HG03354 (cell line): Measurements from ENCODE around the gene TIAM2.

ENCODE experiments used
- ATAC-seq: cut with Tn5 transposase; IDR thresholded peaks from one replicate; pipeline ENCODE4 v1.9.1; 2021; ENCODE audit warnings: mild to moderate bottlenecking; ENCODE audit not compliant: unreplicated experiment, poor library complexity, severe bottlenecking

Gene TIAM2

DNA sequence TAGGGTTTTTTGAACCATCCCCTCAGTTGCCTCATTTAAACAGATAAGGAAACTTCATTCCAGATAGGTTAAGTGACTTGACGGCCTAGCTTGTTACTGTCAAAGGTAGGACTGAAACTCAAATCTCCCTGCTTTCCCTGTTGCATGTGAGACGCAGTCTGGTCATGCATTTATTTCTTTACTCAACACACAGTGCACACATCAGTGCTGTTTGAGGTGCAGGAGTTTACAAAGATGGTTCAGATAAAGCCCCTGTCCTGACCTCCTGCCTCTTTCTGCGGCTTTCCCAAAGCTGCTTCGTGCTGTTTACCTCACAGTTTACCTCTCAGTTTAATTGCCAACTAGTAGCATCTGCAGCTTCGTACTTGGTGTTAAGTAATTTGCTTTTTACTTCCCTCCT, 26.6 kb downstream of the TIAM2 start:
- no peak for ATAC-seq

DNA sequence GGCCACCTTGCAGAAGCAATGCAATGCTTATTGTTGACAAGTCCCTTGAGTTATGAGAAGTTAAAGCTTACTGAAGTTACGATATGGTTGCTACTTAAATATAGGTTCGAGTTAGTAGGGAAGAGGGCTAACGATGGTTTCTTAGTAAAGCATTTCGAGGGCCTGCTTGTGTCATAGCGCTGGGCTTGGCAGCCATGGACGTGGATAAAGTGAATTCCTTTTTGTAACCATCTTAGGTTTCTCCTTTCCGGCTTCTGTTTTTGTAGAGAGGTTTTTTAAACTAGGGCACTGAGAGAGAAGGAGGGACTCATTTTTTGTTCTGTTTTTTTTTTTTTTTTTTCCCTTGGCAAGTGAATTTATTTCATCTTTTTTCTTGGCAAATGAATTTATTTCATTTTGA, 27.6 kb downstream of the TIAM2 start:
- no peak for ATAC-seq

- ATAC-seq = no peak
These were observed 28.6 kb downstream of the TIAM2 start for GRCh38 chr6:155023717-155024116.

GRCh38 chr6:155024391-155025027, 29.4 kb downstream of the TIAM2 start:
- no peak for ATAC-seq

GRCh38 chr6:155026022-155026705, 31.0 kb downstream of the TIAM2 start:
- ATAC-seq = no peak

- no peak for ATAC-seq
These were observed 31.6 kb downstream of the TIAM2 start for GRCh38 chr6:155026706-155027045.

DNA sequence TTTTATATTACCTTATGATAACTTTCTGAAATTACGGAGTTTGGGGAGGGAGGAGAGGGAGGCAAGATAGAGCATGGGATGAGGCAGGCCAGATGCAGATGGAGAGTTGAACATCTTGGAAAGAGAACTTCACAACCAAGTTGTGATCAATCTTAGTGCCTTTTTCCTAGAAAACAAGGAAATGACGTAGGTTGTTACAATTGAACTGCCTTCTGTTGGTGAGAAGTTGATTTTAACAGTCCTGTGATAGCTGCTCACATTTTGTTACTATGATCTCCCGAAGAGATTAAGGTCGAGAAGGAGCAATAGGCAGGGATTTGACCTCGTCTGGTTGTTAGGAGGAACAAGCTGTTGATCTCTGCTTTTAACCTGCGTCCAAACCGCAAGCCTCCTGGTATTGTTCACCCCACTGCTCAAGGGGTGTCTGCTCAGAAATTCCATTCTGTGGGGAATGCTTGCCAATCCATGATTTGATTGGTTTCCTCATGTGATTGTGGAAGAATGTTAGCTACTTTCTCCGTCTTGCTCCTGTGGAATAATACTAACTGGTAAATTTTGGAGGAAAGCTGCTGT, 35.1 kb downstream of the TIAM2 start:
- ATAC-seq = no peak

GRCh38 chr6:155031091-155031490, 36.0 kb downstream of the TIAM2 start:
- no peak for ATAC-seq

DNA sequence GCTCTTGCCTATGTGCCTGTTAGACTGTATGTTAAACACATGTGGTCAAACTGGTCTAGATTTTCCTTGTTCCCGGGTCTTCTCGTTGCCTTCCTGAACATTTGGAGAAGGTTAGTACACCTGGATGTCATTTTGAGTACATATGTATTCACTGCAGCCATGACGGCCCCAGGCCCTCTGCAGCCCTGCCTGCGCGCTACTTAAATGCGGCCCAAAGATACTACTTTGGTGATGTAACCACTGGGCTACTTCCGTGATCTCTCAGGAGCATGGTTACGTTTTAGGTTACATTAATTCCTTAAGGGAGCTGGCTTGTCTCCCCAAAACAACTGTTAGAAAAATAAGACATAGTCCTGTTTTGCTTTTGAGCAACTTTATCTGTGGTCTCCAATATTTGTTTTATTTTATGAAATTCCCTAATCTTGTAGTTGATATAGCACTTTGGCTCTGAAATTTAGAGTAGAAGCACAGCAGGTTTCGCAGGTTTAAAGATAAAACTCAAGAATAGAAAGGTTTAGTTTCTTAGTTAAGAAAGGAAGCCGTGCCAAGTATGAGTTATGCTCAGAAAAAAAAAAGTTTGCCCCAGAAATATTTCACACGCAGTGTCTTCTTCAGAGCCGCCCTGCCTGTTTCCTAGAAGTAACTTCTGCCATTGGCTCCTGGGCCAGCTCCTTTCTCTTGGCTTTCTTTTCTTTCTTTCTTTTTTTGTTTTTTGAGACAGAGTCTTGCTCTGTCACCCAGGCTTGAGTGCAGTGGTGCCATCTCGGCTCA, 38.1 kb downstream of the TIAM2 start:
- no peak for ATAC-seq

- ATAC-seq = no peak
These were observed 41.8 kb downstream of the TIAM2 start for GRCh38 chr6:155036907-155037306.

- no peak for ATAC-seq
These were observed 43.0 kb downstream of the TIAM2 start for GRCh38 chr6:155038104-155038503.

- no peak for ATAC-seq
These were observed 43.4 kb downstream of the TIAM2 start for GRCh38 chr6:155038527-155038926.

GRCh38 chr6:155039618-155040017, 44.5 kb downstream of the TIAM2 start:
- ATAC-seq = no peak

DNA sequence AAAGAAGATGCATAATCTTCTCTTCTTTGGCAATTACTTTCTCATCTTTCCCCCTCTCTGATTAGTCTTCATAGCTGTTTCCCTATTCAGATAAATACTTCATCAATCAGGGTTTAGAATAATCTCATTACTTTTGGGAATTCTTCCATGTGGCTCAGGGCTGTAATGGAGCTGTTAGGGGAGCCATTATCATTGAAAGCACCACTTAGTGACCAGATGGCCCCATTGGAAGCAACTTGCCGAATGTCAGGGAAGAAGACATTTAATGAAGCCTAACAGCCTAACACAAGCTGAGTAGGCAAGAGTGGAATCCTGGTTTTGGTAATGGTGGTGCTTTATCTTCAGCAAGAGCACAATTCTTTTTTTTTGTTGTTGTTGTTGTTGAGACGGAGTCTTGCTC, 45.0 kb downstream of the TIAM2 start:
- ATAC-seq = no peak

DNA sequence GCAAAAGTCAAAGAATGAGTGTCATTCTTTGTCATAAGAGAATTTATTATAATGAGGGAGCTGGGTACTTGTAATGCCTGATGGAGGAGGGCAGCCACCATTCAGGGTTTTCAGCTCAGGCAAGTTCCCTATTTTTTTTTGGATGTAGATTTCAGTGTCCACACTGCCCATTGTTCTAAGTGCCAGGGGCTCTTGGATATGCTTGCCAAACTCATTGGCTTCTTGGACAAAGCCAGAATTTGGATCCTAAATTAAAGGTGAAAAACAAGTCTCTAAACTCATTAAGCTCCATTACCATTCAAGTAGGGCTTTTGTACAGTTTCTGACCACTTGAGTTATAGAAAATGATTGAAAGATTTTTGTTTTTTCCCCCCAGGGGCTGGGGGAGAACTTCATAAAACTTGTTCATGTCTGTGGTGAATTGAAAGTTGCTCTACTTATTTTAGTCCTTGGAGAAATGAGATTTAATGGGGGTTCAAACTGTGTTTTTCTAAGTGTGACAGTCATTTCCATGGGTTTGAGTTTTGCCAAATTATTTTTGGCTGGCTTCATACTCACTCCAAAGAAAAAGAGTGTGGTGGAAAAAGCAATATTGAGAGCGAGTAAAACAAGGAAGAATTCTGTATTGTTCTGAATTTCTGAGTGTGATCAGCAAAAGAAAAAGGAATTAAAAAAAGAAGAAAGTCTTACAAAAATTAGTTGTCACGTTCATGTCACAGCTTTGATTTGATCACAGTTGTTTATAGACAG, 46.0 kb downstream of the TIAM2 start:
- no peak for ATAC-seq

DNA sequence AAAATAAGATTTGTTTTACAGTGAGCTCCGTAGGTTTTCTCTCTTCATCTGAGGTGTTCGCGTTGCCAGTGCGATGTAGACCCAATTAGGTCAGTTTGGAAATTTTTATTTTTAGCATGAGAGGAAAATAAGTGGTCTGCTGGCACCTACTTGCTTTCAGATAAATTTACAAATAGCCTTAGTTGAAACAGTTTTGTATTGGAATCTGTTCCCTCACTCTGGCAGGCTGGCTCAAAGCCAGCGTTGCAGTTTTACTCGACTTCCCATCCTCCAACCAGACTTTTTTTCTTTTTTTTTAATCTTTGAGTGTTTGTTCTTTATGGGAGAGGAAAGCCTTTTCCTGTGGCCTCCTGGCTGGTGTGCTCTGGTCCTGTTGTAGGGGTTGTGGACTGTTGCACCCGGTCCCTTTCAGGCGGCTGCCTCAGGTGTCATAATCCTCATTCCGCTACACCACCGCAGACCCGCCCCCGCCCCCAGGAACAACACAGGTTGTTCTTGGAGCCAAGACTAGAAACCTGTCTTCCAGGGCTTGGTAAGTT, 46.7 kb downstream of the TIAM2 start:
- ATAC-seq = no peak

DNA sequence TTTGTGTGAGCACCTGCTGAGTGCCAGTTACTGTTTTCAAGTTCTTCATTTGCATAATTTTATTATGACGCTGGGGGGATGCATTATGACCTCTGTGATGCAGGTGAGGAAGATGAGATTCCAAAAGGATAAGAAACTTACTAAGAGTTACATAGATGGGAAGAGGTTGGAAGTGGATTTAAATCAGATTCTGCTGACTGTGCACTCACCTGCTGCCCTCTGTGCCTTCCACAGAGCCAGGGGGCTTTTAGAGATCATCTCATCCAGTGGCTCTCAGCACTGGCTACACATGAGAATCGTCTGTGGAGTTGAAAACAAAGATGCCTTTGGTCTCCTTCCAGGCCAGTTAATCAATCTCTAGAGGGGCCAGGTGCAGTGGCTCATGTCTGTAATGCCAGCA, 47.9 kb downstream of the TIAM2 start:
- no peak for ATAC-seq

DNA sequence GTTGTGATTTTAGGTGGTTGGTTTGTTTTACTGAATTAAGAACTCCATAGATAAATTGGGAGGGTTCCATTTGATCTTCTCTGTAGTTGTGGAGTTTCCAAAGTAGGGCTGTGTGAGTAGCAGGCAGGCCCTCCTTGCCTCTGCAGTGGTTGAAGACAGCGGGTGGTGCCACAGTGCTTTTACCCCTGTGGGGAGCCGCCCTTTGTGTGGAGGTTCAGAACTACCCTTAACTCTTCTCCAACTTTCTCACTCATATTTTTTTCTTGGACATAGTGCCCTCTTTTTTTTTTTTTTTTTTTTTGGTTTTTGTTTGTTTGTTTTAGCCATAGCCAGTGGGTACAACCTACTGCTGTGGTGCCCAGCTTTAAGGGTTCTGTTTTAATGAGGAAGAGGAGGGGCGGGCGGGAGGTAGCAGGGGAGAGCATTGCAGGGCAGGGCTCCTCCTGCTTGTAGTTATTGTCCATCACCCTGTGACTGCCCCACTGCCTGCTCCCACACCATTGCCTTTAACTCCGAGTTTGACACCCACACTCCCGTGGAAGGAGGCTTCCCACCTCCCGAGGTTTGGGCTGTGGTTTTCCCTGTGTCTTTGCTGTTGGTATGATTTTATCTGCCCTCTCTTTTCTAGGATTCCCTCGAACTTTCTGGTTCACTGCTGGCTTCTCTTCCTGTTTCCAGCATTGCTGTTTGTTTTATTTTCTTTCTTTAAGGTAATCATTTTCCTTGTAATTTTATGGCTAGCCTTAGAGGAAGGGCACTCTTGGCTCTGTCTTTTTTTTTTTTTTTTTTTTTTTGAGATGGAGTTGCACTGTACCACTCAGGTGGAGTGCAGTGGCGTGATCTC, 50.7 kb downstream of the TIAM2 start:
- ATAC-seq = no peak

GRCh38 chr6:155047523-155047922, 52.4 kb downstream of the TIAM2 start:
- ATAC-seq = no peak
